ENCODE data around the gene ATF5. TPM values are rescaled to one million over a fixed set of nuclear protein-coding genes. Genes with fewer than 3 reads are reported as not detected.
"Not testable (repeated sequence)": the region's sequence is repeated elsewhere in the genome, so short reads cannot be mapped to it uniquely, and the experiment has no call there.

Gene ATF5
- total and polyA plus RNA-seq, 10 of the 15 experiments (the other 5 are each of a cell fraction or from before 2014, with no cell fraction given), result 9.1 to 133 (median 24.0) TPM

- Histone ChIP-seq H2AFZ (ENCODE audit: control insufficient read depth, low read depth, low read length) (no peak overlapping the region), H3K4me3 (no peak overlapping the region), H3K79me2 (ENCODE audit: control insufficient read depth, insufficient read depth, low read length) (no peaks in the 10 kb centered on the region), H4K20me1 (ENCODE audit: control insufficient read depth, insufficient read depth) (no peaks in the 10 kb centered on the region), H3K36me3 (ENCODE audit: control insufficient read depth in 2 of 2, insufficient read depth in 2 of 2, low read length in 1 of 2) (no peaks in the 10 kb centered on the region), H3K4me1 (ENCODE audit: control insufficient read depth, insufficient read depth, low read length) (no peaks in the 10 kb centered on the region), H3K9ac (ENCODE audit: control insufficient read depth, insufficient read depth, low read length) (no peak overlapping the region), H3K27me3 (replicated peaks in 1 of 2; ENCODE audit: control insufficient read depth in 2 of 2, insufficient read depth in 2 of 2, low read length in 1 of 2) (no peaks in the 10 kb centered on the region), H3K9me3 (replicated peaks; ENCODE audit: control insufficient read depth, insufficient read depth, low read length) (no peaks in the 10 kb centered on the region), H3K27ac (ENCODE audit: control insufficient read depth, insufficient read depth) (no peak overlapping the region), H3K4me2 (ENCODE audit: control insufficient read depth, insufficient read depth) (no peak overlapping the region)
- FAIRE-seq, result no peak
- in situ Hi-C loops (cut with MboI), result no loop called here
- intact Hi-C loops (cut with micrococcal nuclease; ENCODE audit: unreplicated experiment), result no loop called here
- SMC1A ChIA-PET (ENCODE audit: uncharacterized antibody, unreplicated experiment), result no interaction called here
- RAD21 ChIA-PET (ENCODE audit: unreplicated experiment), result no interaction called here
- TF ChIP-seq SP1 (IDR thresholded peaks at IDR 0.05; ENCODE audit: low read depth, low read length), result no peak
- no peak for TF ChIP-seq CUX1 (IDR thresholded peaks at IDR 0.05; ENCODE audit: insufficient replicate concordance, low read depth, low read length)
- TF ChIP-seq KDM1A (IDR thresholded peaks at IDR 0.05; ENCODE audit: borderline replicate concordance), result no peak
- no peak for TF ChIP-seq ZNF622 (IDR thresholded peaks at IDR 0.05)
- POLR2A ChIA-PET, result no interaction called here
- no peak for DNase-seq (ENCODE audit: low read depth, low spot score)
- WGBS (ENCODE audit: insufficient coverage, insufficient replicate concordance, low lambda C conversion rate, missing lambda C conversion rate), result 9% methylated on average over 4 of the region's 5 CpGs
- no peak for ATAC-seq
- CTCF ChIA-PET, result no interaction called here
- BruUV-seq (replicated peaks), result no TSS peak
Observed at GRCh38 chr19:49968279-49968922, 39.4 kb downstream of the ATF5 start.

- CTCF ChIA-PET; intact Hi-C loops (cut with micrococcal nuclease; ENCODE audit: unreplicated experiment); H3K27ac ChIP-seq (ENCODE audit: control insufficient read depth, insufficient read depth); RAD21 ChIA-PET (ENCODE audit: unreplicated experiment); H3K79me2 ChIP-seq (ENCODE audit: control insufficient read depth, insufficient read depth, low read length); H3K4me1 ChIP-seq (ENCODE audit: control insufficient read depth, insufficient read depth, low read length); DNase-seq (ENCODE audit: low read depth, low spot score); in situ Hi-C loops (cut with MboI); H3K9ac ChIP-seq (ENCODE audit: control insufficient read depth, insufficient read depth, low read length); FAIRE-seq; H3K4me3 ChIP-seq; H3K27me3 ChIP-seq (replicated peaks in 1 of 2; ENCODE audit: control insufficient read depth in 2 of 2, insufficient read depth in 2 of 2, low read length in 1 of 2); SMC1A ChIA-PET (ENCODE audit: uncharacterized antibody, unreplicated experiment); ATAC-seq; H2AFZ ChIP-seq (ENCODE audit: control insufficient read depth, low read depth, low read length); H3K36me3 ChIP-seq (ENCODE audit: control insufficient read depth in 2 of 2, insufficient read depth in 2 of 2, low read length in 1 of 2); H3K9me3 ChIP-seq (replicated peaks; ENCODE audit: control insufficient read depth, insufficient read depth, low read length); H3K4me2 ChIP-seq (ENCODE audit: control insufficient read depth, insufficient read depth); BruUV-seq (replicated peaks); H4K20me1 ChIP-seq (ENCODE audit: control insufficient read depth, insufficient read depth): not testable (repeated sequence)
- POLR2A ChIA-PET, result interaction anchor here (0.6 kb wide), 1 partner anchor 847 kb away, joined by 3 read pairs; no protein-coding TSS in a partner anchor
- WGBS (ENCODE audit: insufficient coverage, insufficient replicate concordance, low lambda C conversion rate, missing lambda C conversion rate), result 0% methylated on average over 4 of the region's 9 CpGs
Observed at GRCh38 chr19:49969355-49969754, 40.4 kb downstream of the ATF5 start.
